Measurements from ENCODE around the gene CDX1.

The CDX1 gene

DNA sequence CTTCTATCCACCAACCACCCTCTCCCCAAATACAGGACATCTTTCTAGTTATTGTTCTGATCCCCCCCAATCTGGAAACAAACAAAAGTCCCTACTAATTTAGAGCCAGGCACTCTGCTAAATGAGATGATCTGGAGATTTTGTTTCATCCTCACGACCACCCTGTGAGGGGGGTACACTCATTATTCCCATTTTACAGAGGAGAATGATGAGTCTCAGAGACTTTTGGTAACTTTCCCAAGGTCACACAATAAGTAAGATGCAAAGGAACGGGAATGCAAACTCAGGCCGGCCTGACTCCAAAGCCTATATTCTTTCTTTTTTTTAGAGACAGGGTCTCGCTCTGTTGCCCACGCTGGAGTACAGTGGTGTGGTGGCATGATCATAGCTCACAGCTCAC is 20.3 kb upstream of the CDX1 start:
- Histone ChIP-seq H3K27me3 (no peaks in the 10 kb centered on the region), H3K4me3 (ENCODE audit: low read depth, low read length) (no peak overlapping the region), H3K4me1 (peaks cover 43% of the 10 kb centered on the region), H3K36me3 (no peaks in the 10 kb centered on the region), H3K9me3 (no peaks in the 10 kb centered on the region)
- no peak for DNase-seq
- TF ChIP-seq, protein P1, sequence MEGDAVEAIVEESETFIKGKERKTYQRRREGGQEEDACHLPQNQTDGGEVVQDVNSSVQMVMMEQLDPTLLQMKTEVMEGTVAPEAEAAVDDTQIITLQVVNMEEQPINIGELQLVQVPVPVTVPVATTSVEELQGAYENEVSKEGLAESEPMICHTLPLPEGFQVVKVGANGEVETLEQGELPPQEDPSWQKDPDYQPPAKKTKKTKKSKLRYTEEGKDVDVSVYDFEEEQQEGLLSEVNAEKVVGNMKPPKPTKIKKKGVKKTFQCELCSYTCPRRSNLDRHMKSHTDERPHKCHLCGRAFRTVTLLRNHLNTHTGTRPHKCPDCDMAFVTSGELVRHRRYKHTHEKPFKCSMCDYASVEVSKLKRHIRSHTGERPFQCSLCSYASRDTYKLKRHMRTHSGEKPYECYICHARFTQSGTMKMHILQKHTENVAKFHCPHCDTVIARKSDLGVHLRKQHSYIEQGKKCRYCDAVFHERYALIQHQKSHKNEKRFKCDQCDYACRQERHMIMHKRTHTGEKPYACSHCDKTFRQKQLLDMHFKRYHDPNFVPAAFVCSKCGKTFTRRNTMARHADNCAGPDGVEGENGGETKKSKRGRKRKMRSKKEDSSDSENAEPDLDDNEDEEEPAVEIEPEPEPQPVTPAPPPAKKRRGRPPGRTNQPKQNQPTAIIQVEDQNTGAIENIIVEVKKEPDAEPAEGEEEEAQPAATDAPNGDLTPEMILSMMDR (IDR thresholded peaks at IDR 0.05; ENCODE audit: low read depth, low read length) = no peak

DNA sequence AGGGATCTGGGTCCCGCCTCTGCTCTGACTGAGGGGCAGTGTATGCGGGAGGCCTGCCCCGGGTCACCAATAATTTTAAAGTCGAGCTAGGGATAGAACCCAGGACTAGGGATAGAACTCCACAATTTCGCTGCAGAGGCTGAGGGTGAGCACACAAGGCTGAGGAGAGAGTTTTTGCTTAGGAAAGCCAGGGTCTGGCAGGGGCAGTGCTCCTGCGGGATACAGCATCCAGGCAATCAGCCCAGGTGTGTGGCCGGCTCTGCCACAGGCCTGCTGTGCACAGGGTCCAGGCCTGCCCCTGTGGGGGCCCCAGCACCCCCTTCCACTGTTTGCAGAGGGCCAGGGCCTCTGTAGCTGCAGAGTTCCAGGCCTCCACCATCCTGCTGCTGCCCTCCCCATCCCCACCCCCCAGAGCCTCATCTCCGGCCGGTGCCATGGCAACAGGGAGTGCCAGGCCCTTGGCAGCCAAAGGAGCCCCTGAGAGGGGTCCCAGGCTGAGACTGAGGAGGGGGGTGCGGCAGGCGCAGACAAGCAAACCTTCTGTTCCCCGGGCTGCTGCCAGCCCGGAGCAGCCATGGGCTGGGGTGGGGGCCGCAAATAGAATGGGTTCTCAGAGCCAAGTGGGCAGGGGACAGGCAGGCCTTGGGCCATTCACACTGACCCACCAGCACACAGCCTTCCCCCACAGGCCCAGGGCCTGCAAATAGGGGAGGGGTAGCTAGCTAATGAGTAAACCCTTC is 19.5 kb upstream of the CDX1 start:
- H3K9me3 ChIP-seq = no peaks in the 10 kb centered on the region
- no peak overlapping the region for H3K4me3 ChIP-seq (ENCODE audit: low read depth, low read length)
- no peaks in the 10 kb centered on the region for H3K36me3 ChIP-seq
- DNase-seq = no peak
- TF ChIP-seq, protein P1 (IDR thresholded peaks at IDR 0.05; ENCODE audit: low read depth, low read length) = no peak
- H3K4me1 ChIP-seq = peaks cover 36% of the 10 kb centered on the region
- H3K27me3 ChIP-seq = no peaks in the 10 kb centered on the region

DNA sequence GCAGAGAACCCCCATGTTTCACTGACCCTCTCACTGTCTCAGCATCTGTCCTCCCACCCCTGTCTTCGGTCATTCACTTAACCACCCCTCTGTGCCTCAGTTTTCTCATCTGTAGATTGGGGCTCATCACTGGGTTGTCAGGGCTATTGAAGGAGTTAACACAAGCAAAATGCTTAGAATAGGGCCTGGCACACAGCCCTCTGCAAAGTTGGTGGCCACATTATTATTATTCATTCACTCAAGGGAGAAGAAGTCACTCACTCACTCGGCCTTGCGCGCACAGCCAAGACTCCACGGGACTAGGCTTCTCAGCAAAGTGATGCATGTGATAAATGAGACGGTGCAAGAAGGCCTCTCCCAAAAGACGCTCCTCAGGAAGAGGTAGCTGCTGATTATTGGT is 18.9 kb upstream of the CDX1 start:
- TF ChIP-seq, protein P1 (IDR thresholded peaks at IDR 0.05; ENCODE audit: low read depth, low read length) = no peak
- H3K4me3 ChIP-seq (ENCODE audit: low read depth, low read length) = no peak overlapping the region
- DNase-seq = no peak
- H3K4me1 ChIP-seq = peaks cover 34% of the 10 kb centered on the region
- H3K9me3 ChIP-seq = no peaks in the 10 kb centered on the region
- no peaks in the 10 kb centered on the region for H3K27me3 ChIP-seq
- peaks cover 4% of the 10 kb centered on the region; the same call in 1 of the 2 replicates for H3K36me3 ChIP-seq

DNA sequence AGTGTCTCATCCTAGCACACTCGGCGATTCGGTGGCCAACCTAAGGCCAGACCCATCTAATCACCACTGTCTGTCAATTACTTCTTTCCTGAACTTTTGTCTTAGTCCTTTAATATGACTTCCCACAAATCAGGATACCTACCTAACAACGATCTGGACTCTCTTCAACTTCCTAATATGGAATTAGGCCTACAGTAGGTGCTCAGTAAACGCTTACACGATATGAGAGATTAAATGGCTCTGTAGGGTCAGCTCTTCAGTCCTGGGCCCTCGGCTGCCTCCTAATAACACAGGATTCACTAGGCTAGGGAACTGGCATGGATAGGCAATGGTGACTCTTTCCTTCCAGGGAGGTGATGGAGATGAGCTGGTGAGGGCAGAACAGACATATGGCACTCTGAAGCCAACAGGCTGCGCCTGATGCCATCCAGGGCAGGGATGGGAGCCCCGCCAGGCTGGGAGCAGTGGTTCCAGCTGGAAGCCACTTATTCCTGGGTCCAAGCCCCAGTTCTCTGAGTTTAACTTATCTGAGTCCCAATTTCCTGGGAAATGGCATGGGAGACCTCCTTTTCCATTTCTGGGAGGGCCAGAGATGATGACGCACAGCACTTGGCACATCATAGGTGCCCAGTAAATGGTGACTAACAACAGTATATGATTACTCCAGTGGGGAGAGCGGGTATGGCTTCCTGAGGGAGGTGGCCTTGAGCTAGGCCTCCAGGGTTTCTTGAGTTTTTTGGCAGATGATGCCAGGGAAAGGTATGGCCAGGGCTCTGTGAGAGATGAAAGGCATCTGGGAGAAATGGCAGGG is 18.3 kb upstream of the CDX1 start:
- Histone ChIP-seq H3K36me3 (peaks cover 5% of the 10 kb centered on the region; the same call in 1 of the 2 replicates), H3K9me3 (no peaks in the 10 kb centered on the region), H3K4me1 (peaks cover 33% of the 10 kb centered on the region), H3K27me3 (no peaks in the 10 kb centered on the region), H3K4me3 (ENCODE audit: low read depth, low read length) (no peak overlapping the region)
- no peak for DNase-seq
- TF ChIP-seq, protein P1 (IDR thresholded peaks at IDR 0.05; ENCODE audit: low read depth, low read length) = no peak

DNA sequence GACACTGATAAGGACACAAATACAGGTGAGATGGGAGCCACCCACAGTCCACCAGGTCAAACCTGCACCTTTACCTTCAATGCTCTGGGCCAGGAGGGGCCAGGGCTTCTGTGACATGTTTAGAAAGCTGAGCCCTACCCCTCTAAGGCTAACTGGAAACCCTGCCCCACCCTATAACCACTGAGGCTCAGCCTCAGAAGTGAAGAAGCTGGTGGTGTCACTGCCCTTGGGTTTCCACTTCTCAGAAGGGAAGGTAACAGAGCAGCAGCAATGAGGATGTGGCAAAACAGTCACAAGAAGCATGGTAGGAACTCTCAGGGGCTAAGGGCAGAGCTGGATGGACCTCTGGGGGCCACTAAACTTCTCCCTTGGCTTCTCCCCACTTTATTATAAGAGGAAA is 17.0 kb upstream of the CDX1 start:
- Histone ChIP-seq H3K27me3 (no peaks in the 10 kb centered on the region), H3K4me1 (peaks cover 30% of the 10 kb centered on the region), H3K4me3 (ENCODE audit: low read depth, low read length) (no peak overlapping the region), H3K36me3 (peaks cover 5% of the 10 kb centered on the region; the same call in 1 of the 2 replicates), H3K9me3 (no peaks in the 10 kb centered on the region)
- no peak for DNase-seq
- TF ChIP-seq, protein P1 (IDR thresholded peaks at IDR 0.05; ENCODE audit: low read depth, low read length) = no peak
